Calu3 (cell line): ENCODE measurements around the gene MGST1. TPM values are rescaled to one million over a fixed set of nuclear protein-coding genes. Genes with fewer than 3 reads are reported as not detected.
"Not testable (repeated sequence)": the region's sequence is repeated elsewhere in the genome, so short reads cannot be mapped to it uniquely, and the experiment has no call there.

Source experiments
- BruUV-seq: library from RNA; stranded (reverse); fragments of 400-500 nt; replicated peaks from 2 replicates; lab custom pipeline; 2021; lab: Mats Ljungman, UMichigan
- CTCF ChIA-PET: fragments of 300-600 bp; sonication (Branson Sonifier 250); formaldehyde crosslinking; loops from one replicate; lab custom pipeline; 2022; ENCODE audit warnings: antibody characterized with exemption; lab: Charles Lee
- DNase-seq: peaks from one replicate; pipeline ENCODE4 v3.0.0; 2022
- H3K27ac Mint-ChIP-seq: one replicate; pipeline ENCODE4 v1.8.0; 2022; ENCODE audit warnings: mixed read lengths; ENCODE audit not compliant: unreplicated experiment
- H3K27me3 Mint-ChIP-seq: one replicate; pipeline ENCODE4 v1.8.0; 2022; ENCODE audit warnings: mixed read lengths; ENCODE audit not compliant: unreplicated experiment
- H3K36me3 Mint-ChIP-seq: one replicate; pipeline ENCODE4 v1.8.0; 2022; ENCODE audit warnings: mild to moderate bottlenecking, moderate library complexity, mixed read lengths; ENCODE audit not compliant: insufficient read depth, unreplicated experiment
- H3K4me1 Mint-ChIP-seq: one replicate; pipeline ENCODE4 v1.8.0; 2022; ENCODE audit warnings: mild to moderate bottlenecking, low read depth, mixed read lengths; ENCODE audit not compliant: unreplicated experiment
- H3K4me3 Mint-ChIP-seq: one replicate; pipeline ENCODE4 v1.8.0; 2022; ENCODE audit warnings: mild to moderate bottlenecking, low read depth, moderate library complexity, mixed read lengths; ENCODE audit not compliant: unreplicated experiment
- H3K9me3 Mint-ChIP-seq: one replicate; pipeline ENCODE4 v1.8.0; 2022; ENCODE audit warnings: low read depth, mixed read lengths; ENCODE audit not compliant: unreplicated experiment
- CTCF ChIP-seq: fragments of 200-600 bp; IDR thresholded peaks from one replicate; pipeline ENCODE4 v1.8.0; 2022; ENCODE audit warnings: antibody characterized with exemption; ENCODE audit not compliant: unreplicated experiment
- intact Hi-C: fragments of 100-400 bp; cut with micrococcal nuclease; formaldehyde crosslinking; loops from one replicate; pipeline ENCODE4 v1.10.0; 2022; ENCODE audit not compliant: unreplicated experiment
- total RNA-seq: library from RNA; stranded (reverse); gene quantifications from 2 replicates; pipeline ENCODE4 v1.2.3, GENCODE V29; 2022

The MGST1 gene
- total RNA-seq, 1 experiment from 2014 or later, result 354 TPM

- no peak for TF ChIP-seq CTCF
- no peak for DNase-seq
- no peaks in the 10 kb centered on the region for H3K36me3 Mint-ChIP-seq
- intact Hi-C loops, result loop anchor here (10.0 kb wide), 1 partner anchor 384 kb away; no protein-coding TSS in a partner anchor
- no peak overlapping the region for H3K4me3 Mint-ChIP-seq
- no peak overlapping the region for H3K27ac Mint-ChIP-seq
- no TSS peak for BruUV-seq
- CTCF ChIA-PET, result no interaction called here
- H3K27me3 Mint-ChIP-seq, result no peaks in the 10 kb centered on the region
- H3K9me3 Mint-ChIP-seq, result no peaks in the 10 kb centered on the region
- no peaks in the 10 kb centered on the region for H3K4me1 Mint-ChIP-seq
Measured at GRCh38 chr12:16369156-16369555, 21.7 kb downstream of the MGST1 start.

DNA sequence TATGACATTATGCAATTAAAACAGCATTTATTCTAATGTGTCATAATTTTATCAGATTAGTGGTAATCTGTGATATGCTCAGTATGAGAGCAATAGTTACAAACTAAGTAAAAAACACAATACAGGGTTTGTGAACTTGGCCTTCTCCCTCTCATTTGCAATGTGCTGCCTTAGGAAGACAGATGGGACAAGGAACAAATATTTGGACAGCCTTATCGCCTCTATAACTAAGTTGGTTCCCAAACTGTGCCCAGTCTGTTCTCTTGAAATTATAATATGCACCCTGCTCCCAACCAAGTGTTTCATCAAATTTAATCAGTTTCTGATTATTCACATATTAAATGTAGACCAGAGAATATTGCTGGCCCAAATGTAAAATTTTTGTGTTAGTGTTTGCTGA lies 22.7 kb downstream of the MGST1 start:
- Mint-ChIP-seq H3K9me3 (no peaks in the 10 kb centered on the region), H3K4me1 (no peaks in the 10 kb centered on the region), H3K4me3 (no peak overlapping the region), H3K36me3 (no peaks in the 10 kb centered on the region), H3K27ac (no peak overlapping the region), H3K27me3 (no peaks in the 10 kb centered on the region)
- TF ChIP-seq CTCF, result no peak
- intact Hi-C loops, result no loop called here
- DNase-seq, result no peak
- no TSS peak for BruUV-seq
- CTCF ChIA-PET, result interaction anchor here (0.6 kb wide), 1 partner anchor 40 kb away, joined by 3 read pairs; no protein-coding TSS in a partner anchor

DNA sequence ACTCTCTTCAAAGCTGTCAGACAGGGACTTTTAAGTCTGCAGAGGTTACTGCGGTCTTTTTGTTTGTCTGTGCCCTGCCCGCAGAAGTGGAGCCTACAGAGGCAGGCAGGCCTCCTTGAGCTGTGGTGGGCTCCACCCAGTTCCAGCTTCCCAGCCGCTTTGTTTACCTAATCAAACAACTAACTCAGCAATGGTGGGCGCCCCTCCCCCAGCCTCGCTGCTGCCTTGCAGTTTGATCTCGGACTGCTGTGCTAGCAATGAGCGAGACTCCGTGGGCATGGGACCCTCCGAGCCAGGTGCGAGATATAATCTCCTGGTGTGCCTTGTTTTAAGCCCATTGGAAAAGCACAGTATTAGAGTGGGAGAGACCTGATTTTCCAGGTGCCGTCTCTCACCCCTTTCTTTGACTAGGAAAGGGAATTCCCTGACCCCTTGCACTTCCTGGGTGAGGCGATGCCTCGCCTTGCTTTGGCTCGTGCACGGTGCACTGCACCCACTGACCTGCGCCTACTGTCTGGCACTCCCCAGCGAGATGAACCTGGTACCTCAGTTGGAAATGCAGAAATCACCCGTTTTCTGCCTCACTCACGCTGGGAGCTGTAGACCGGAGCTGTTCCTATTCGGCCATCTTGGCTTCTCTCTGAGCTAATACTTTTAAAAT lies 35.3 kb downstream of the MGST1 start:
- peak; percentile 59 for DNase-seq
- Mint-ChIP-seq H3K4me3 (peak overlapping the region; percentile 79), H3K4me1 (peaks cover 31% of the 10 kb centered on the region), H3K36me3 (peaks cover 10% of the 10 kb centered on the region), H3K27ac (peak overlapping the region; percentile 89)
- BruUV-seq, H3K27me3 Mint-ChIP-seq, H3K9me3 Mint-ChIP-seq: not testable (repeated sequence)
- CTCF ChIA-PET, result interaction anchor here (1.3 kb wide), 1 partner anchor 217 kb away, joined by 3 read pairs; no protein-coding TSS in a partner anchor
- intact Hi-C loops, result loop anchor here (10.0 kb wide), 2 partner anchors 462 to 552 kb away; no protein-coding TSS in a partner anchor

DNA sequence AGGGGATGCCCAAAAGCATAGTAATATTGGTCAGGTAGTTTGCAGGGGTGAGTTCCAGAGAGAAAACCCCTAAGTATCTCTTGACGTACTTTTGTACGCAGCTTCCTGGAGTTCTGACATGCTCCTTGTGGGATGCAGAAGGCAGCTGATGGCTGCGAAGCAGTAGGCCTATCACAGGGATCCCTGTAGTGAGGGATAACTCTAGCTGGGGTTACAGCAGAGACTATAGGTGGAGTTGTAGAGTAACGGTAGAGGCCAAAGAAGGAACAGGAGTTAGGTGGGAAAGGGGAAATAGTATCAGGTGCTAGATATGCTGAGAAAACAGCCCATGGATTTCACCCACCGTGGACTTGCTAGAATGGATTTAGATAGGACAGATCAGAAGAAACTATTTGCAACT lies 37.3 kb downstream of the MGST1 start:
- CTCF ChIA-PET, result no interaction called here
- no peak for DNase-seq
- no TSS peak for BruUV-seq
- peaks cover 38% of the 10 kb centered on the region for H3K4me1 Mint-ChIP-seq
- H3K27me3 Mint-ChIP-seq, result no peaks in the 10 kb centered on the region
- H3K36me3 Mint-ChIP-seq, result peaks cover 10% of the 10 kb centered on the region
- H3K27ac Mint-ChIP-seq, result no peak overlapping the region
- H3K9me3 Mint-ChIP-seq, result peaks cover 7% of the 10 kb centered on the region
- no peak for TF ChIP-seq CTCF
- intact Hi-C loops, result loop anchor here (5.0 to 10.0 kb wide), 3 partner anchors 303 to 550 kb away; no protein-coding TSS in a partner anchor
- H3K4me3 Mint-ChIP-seq, result no peak overlapping the region
